ENCODE data around the gene PRRT1.

DNA sequence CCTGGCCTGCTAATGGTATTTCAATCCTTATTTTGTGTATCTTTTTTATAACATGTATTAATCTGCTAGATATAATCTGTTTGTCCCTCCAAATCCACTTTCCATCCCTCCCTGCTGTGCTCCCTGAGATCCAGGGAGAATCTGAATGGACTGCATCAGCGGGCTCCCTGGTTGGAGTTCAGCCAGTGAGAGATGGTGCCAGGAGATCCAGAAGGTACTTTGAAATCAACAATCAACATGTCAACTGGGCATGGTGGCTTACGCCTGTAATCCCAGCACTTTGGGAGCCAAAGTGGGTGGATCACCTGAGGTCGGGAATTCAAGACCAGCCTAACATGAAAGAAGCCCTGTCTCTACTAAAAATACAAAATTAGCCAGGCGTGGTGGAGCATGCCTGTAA, 28.1 kb downstream of the PRRT1 start:
- no peak for TF ChIP-seq EZH2 (IDR thresholded peaks at IDR 0.05; ENCODE audit: low read length, unreplicated experiment)
- TF ChIP-seq, protein P1, sequence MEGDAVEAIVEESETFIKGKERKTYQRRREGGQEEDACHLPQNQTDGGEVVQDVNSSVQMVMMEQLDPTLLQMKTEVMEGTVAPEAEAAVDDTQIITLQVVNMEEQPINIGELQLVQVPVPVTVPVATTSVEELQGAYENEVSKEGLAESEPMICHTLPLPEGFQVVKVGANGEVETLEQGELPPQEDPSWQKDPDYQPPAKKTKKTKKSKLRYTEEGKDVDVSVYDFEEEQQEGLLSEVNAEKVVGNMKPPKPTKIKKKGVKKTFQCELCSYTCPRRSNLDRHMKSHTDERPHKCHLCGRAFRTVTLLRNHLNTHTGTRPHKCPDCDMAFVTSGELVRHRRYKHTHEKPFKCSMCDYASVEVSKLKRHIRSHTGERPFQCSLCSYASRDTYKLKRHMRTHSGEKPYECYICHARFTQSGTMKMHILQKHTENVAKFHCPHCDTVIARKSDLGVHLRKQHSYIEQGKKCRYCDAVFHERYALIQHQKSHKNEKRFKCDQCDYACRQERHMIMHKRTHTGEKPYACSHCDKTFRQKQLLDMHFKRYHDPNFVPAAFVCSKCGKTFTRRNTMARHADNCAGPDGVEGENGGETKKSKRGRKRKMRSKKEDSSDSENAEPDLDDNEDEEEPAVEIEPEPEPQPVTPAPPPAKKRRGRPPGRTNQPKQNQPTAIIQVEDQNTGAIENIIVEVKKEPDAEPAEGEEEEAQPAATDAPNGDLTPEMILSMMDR (conservative IDR thresholded peaks at IDR 0.05; ENCODE audit: low read depth, low read length) = no peak

All from PC-3 (cell line).